COR-L47 (cell line): ENCODE measurements around the gene PHOSPHO2.

ENCODE experiments used
- DNase-seq: peaks from one replicate; lab custom pipeline; 2025; lab: John Stamatoyannopoulos, UW

The PHOSPHO2 gene, protein sequence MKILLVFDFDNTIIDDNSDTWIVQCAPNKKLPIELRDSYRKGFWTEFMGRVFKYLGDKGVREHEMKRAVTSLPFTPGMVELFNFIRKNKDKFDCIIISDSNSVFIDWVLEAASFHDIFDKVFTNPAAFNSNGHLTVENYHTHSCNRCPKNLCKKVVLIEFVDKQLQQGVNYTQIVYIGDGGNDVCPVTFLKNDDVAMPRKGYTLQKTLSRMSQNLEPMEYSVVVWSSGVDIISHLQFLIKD

DNA sequence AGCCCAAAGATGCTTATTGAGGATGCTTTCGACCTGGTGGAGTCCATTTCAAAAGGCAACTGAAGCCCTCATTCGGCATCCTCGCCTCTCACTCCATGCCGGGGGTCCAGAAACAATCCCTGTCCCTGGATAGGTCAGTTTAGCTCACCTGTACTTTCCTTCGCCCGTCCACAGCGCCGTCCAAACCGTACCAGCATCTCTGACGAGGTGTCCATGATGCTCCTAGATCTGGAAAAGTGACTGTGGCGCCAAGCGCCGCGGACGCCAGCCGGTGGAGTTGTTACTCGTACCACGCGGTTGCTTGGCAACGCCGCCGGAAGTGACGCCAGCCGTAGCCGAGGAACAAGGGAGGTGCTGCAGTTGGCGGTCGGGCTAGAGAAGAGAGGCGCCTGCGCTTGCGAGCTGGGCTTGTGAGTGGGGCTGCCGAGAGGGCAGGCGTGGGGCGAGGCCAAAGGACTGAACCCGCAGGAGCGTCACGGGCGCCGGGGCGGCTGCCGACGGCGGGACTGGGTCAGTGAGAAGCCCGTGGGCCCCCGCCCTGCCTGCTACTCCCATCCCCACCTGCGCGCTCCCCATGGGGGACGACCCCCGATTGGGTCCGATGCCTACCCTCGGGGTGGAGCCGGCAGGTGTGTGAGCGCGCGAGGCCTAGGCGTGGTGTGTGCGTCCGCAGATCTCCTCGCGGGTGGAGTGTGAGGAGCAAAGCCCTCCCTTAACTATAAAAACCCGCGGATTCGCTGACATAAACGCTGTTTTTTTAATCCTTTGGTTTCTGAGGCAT, at the start of gene PHOSPHO2, which contains the start of gene CFAP210:
PHOSPHO2 (plus strand) TSS at position 357 of the 781 bp plus-strand sequence. CDS start 6,503 bp downstream, outside the sequence.
CFAP210 (minus strand) TSS at position 293 of the 781 bp plus-strand sequence; CDS start at position 215, 78 bp downstream.
- peak; percentile 95 for DNase-seq

DNA sequence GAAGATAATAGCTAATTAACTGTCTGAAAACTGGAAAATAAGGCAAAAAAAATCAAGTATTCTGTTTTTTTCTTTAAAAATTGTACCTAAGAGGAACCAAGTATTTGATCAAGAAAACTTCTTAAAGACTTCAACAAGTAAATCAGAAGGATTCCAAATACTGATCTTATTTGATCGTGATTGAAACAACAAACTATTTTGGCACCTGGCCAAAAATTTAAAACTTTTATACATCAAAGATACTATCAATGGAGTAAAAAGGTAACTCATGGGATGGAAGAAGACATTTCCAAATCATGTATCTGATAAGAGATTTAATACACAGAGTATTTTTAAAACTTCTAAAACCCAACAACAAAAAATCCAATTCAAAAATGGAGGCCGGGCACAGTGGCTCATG, 46.8 kb upstream of the PHOSPHO2 start:
- no peak for DNase-seq

DNA sequence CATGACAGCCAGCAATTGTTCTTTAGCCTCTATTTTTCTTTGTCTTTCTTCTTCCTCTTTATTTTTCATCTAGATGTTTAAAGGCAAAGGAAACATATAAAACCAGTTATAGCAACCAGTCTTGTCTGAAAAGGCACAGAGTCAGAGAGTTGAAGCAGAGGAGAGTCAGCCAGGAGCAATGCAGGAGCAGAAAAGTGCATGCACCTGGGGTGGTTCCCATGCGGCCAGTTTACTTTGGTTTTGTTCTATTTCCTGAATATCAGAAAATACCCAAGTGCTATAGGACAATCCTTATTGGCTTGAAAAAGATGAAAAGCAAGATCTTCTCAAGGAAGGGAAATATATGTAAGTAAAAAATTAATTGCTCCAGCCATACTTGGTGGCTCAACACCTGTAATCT, 45.0 kb upstream of the PHOSPHO2 start:
- no peak for DNase-seq

GRCh38 chr2:169653636-169654035, 40.6 kb upstream of the PHOSPHO2 start:
- no peak for DNase-seq

- no peak for DNase-seq
Observed at GRCh38 chr2:169656164-169656563, 38.1 kb upstream of the PHOSPHO2 start.

GRCh38 chr2:169658877-169659276, 35.4 kb upstream of the PHOSPHO2 start:
- no peak for DNase-seq

DNA sequence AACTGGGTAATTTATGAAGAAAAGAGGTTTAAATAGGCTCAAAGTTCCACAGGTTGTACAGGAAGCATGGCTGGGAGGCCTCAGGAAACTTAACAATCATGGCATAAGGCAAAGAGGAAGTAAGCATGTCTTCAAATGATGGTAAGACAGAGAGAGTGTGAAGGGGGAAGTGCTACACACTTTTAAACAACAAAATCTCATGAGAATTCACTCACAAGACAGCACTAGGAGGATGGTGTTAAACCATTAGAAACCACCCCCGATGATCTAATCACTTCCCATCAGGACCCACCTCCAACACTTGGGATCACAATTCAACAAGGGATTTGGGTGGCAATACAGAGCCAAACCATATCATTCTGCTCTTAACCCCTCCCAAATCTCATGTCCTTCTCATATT, 34.9 kb upstream of the PHOSPHO2 start:
- no peak for DNase-seq

DNA sequence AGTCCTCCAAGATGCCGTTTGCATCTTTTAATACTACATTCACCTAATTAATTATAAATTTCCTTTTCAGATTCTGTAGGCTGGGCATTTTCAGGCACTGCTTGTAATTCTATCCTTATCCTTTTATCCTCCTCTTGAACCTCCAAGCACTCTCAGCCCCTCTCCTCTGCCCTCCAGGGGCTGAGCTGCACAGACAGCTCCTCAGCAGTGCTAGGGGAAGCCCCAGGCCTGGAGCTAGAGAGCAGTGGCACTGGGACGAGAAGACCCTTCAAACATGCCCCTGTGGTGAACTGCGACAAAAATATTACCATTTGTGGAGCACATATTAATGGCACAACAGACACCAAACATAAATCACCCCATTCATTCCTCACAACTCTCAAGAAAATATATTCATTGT, 33.0 kb upstream of the PHOSPHO2 start:
- no peak for DNase-seq

GRCh38 chr2:169662744-169663143, 31.5 kb upstream of the PHOSPHO2 start:
- no peak for DNase-seq

- no peak for DNase-seq
Observed at GRCh38 chr2:169663247-169663646, 31.0 kb upstream of the PHOSPHO2 start.

- DNase-seq, result no peak
Observed at GRCh38 chr2:169664600-169664977, 29.7 kb upstream of the PHOSPHO2 start.

GRCh38 chr2:169664978-169665930, 29.0 kb upstream of the PHOSPHO2 start:
- no peak for DNase-seq

GRCh38 chr2:169667583-169667982, 26.7 kb upstream of the PHOSPHO2 start:
- DNase-seq, result no peak

DNA sequence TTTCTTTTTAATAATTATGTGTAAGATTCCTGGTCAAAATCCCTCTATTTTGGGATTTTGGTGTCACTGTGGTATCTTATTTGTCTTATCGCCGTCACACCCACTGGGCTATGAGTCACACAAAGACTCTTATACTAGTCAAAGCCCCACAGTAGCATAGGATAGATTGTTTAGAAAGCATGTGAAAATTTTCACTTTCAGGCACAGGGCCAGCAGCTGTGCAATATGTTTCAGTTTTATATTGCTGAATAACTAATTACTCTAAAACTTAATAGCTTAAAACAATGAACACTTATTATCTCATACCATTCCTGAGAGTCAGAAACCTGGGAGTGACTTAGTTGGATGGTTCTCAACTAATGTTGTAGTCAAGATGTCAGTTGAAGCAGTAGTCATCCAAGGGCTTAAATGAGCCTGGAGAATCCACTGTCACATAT, 24.0 kb upstream of the PHOSPHO2 start:
- no peak for DNase-seq

- no peak for DNase-seq
Observed at GRCh38 chr2:169670937-169671336, 23.3 kb upstream of the PHOSPHO2 start.

- no peak for DNase-seq
Observed at GRCh38 chr2:169672406-169672805, 21.9 kb upstream of the PHOSPHO2 start.

GRCh38 chr2:169673106-169673505, 21.2 kb upstream of the PHOSPHO2 start:
- DNase-seq, result no peak

- DNase-seq, result no peak
Observed at GRCh38 chr2:169673921-169674320, 20.3 kb upstream of the PHOSPHO2 start.

GRCh38 chr2:169676357-169676756, 17.9 kb upstream of the PHOSPHO2 start:
- DNase-seq, result no peak

- no peak for DNase-seq
Observed at GRCh38 chr2:169676850-169677249, 17.4 kb upstream of the PHOSPHO2 start.

DNA sequence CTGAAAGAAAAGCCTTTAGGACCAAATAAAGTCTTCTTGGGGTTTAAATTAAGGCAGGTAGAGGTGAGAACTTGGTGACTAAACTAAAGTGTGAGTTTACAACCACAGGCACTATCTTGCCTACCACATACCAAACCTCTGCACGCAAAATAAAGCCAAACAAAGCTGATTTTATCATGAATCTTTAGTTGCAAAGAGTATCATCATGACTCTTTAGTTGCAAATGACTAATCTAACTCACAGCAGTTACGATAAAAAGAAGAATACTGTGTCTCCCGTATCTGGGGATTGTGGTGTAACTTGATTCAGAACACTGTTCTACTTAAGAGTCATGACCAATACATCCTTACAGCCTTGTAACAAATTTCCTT, 11.2 kb upstream of the PHOSPHO2 start:
- DNase-seq, result no peak

GRCh38 chr2:169683425-169684134, 10.7 kb upstream of the PHOSPHO2 start:
- DNase-seq, result no peak
